HepG2 (cell line): ENCODE data around the gene RPL22L1. TPM values are rescaled to one million over a fixed set of nuclear protein-coding genes. Genes with fewer than 3 reads are reported as not detected.

Experiments used
- ATAC-seq: fragments of 200-7000 bp; cut with Tn5 transposase; 3 replicates; pipeline ENCODE4 v1.9.1; 2020; ENCODE audit warnings: mild to moderate bottlenecking, moderate library complexity
- BruUV-seq: library from RNA; stranded (reverse); fragments of 400-500 nt; replicated peaks from 2 replicates; lab custom pipeline; 2021; lab: Mats Ljungman, UMichigan
- CTCF ChIA-PET: fragments of 300-600 bp; formaldehyde crosslinking; extraction: SDS; loops from one replicate; lab custom pipeline; 2021; ENCODE audit warnings: low total read pairs, inconsistent platforms, low intra/inter-chr PET ratio; lab: Yijun Ruan, JAX
- POLR2A ChIA-PET: fragments of 350-600 bp; sonication (Branson Sonifier 250); formaldehyde crosslinking; loops from one replicate; lab custom pipeline; 2020; ENCODE audit warnings: antibody characterized with exemption, inconsistent platforms; lab: Yijun Ruan, JAX
- DNase-seq: peaks from one replicate; pipeline ENCODE4 v3.0.0-alpha.2; 2015; ENCODE audit warnings: low spot score
- FAIRE-seq: peaks from 3 replicates; lab custom pipeline; 2011; peaks lifted over from hg19 to GRCh38; lab: Jason Lieb, UNC
- H2AFZ ChIP-seq: one replicate; pipeline ENCODE4 v1.6.1; 2011; ENCODE audit warnings: low read length, inconsistent platforms
- H3K27ac ChIP-seq: fragments of 300-600 bp; 3 replicates; pipeline ENCODE4 v1.8.0; 2011; ENCODE audit warnings: mixed run types, mild to moderate bottlenecking, mixed read lengths, low read length, inconsistent platforms; ENCODE audit not compliant: insufficient read depth; ENCODE audit errors: extremely low read length
- H3K27me3 ChIP-seq, 2 experiments: fragments of 200-600 bp in 1 of 2; 2 replicates in 1 of 2; 3 replicates in 1 of 2; pipeline versions ENCODE4 v1.6.0 to v1.8.0; 2011; ENCODE audit warnings: low read length in 2 of 2, mild to moderate bottlenecking in 2 of 2, moderate library complexity in 2 of 2, inconsistent platforms in 1 of 2; ENCODE audit not compliant: insufficient read depth in 2 of 2, control insufficient read depth in 1 of 2
- H3K36me3 ChIP-seq, 2 experiments: fragments of 200-600 bp in 1 of 2; replicated peaks in 1 of 2; 2 replicates in 1 of 2; 3 replicates in 1 of 2; pipeline versions ENCODE4 v1.5.1 to v1.8.0; 2011; ENCODE audit warnings: low read length in 2 of 2, inconsistent platforms in 1 of 2; ENCODE audit not compliant: insufficient read depth in 2 of 2, control insufficient read depth in 1 of 2
- H3K4me1 ChIP-seq: 2 replicates; pipeline ENCODE4 v1.5.1; 2012; ENCODE audit warnings: low read length, inconsistent platforms; ENCODE audit not compliant: insufficient read depth
- H3K4me2 ChIP-seq: 2 replicates; pipeline ENCODE4 v1.6.0; 2011; ENCODE audit warnings: low read depth, low read length, inconsistent platforms
- H3K4me3 ChIP-seq, 3 experiments: fragments of 200-600 bp in 1 of 3; sonication (generic), shearing (Covaris generic) in 1 of 3; replicated peaks in 1 of 3; 2 replicates each; pipeline ENCODE4 v1.5.1; 2011 to 2016; ENCODE audit warnings: low read length in 3 of 3, inconsistent platforms in 2 of 3, low read depth in 2 of 3, mild to moderate bottlenecking in 2 of 3, control low read depth in 1 of 3, mixed read lengths in 1 of 3; ENCODE audit not compliant: insufficient read depth in 1 of 3
- H3K79me2 ChIP-seq: one replicate; pipeline ENCODE4 v1.6.1; 2011; ENCODE audit warnings: low read length, inconsistent platforms; ENCODE audit not compliant: insufficient read depth
- H3K9ac ChIP-seq: 2 replicates; pipeline ENCODE4 v1.6.0; 2011; ENCODE audit warnings: mild to moderate bottlenecking, low read depth, low read length, inconsistent platforms; ENCODE audit not compliant: insufficient read depth
- H3K9me3 ChIP-seq: 2 replicates; pipeline ENCODE4 v1.5.1; 2012; ENCODE audit warnings: mild to moderate bottlenecking, low read length
- H4K20me1 ChIP-seq: 2 replicates; pipeline ENCODE4 v1.6.0; 2011; ENCODE audit warnings: inconsistent platforms, mild to moderate bottlenecking, low read length, moderate library complexity; ENCODE audit not compliant: insufficient read depth
- ESRRA ChIP-seq: sonication (generic); formaldehyde crosslinking; IDR thresholded peaks from 2 replicates; pipeline ENCODE4 v1.5.1; 2020; ENCODE audit warnings: mild to moderate bottlenecking, low read depth, missing genetic modification reagents
- FOXK2 ChIP-seq: fragments of 450-650 bp; IDR thresholded peaks from 2 replicates; pipeline ENCODE4 v1.6.1; 2016
- MEIS2 ChIP-seq: sonication (generic); formaldehyde crosslinking; IDR thresholded peaks from 2 replicates; pipeline ENCODE4 v1.9.0; 2021; ENCODE audit warnings: mild to moderate bottlenecking, missing genetic modification reagents
- NFKB2 ChIP-seq: sonication (generic); formaldehyde crosslinking; IDR thresholded peaks from 2 replicates; pipeline ENCODE4 v1.4.0; 2020; ENCODE audit warnings: missing genetic modification reagents, borderline replicate concordance
- PHF21A ChIP-seq: sonication (generic); formaldehyde crosslinking; IDR thresholded peaks from 2 replicates; pipeline ENCODE4 v1.5.0; 2020; ENCODE audit warnings: mild to moderate bottlenecking, missing genetic modification reagents
- PPARG ChIP-seq: conservative IDR thresholded peaks from 2 replicates; pipeline ENCODE4 v1.6.1; 2016; ENCODE audit warnings: missing biosample characterization, missing genetic modification reagents
- PTBP1 ChIP-seq: fragments of 200-400 bp; formaldehyde crosslinking; IDR thresholded peaks from 2 replicates; pipeline ENCODE4 v1.6.1; 2018; ENCODE audit warnings: low read length, low read depth; ENCODE audit not compliant: poor library complexity, severe bottlenecking
- SNRNP70 ChIP-seq: fragments of 200-400 bp; formaldehyde crosslinking; IDR thresholded peaks from 2 replicates; pipeline ENCODE4 v1.6.1; 2017; ENCODE audit warnings: mild to moderate bottlenecking, low read depth, low read length, moderate library complexity
- SOX6 ChIP-seq, 2 experiments: fragments of 450-650 bp in 1 of 2; sonication (generic) in 1 of 2; formaldehyde crosslinking in 1 of 2; IDR thresholded peaks; 2 replicates each; pipeline versions ENCODE4 v1.4.0 to v1.6.1; 2017 to 2020; ENCODE audit warnings: antibody characterized with exemption in 1 of 2, mild to moderate bottlenecking in 1 of 2, missing genetic modification reagents in 1 of 2
- STAT5B ChIP-seq: sonication (generic); formaldehyde crosslinking; IDR thresholded peaks from 2 replicates; pipeline ENCODE4 v1.4.0; 2020; ENCODE audit warnings: missing genetic modification reagents
- SUZ12 ChIP-seq: fragments of 150-350 bp; IDR thresholded peaks from 2 replicates; pipeline ENCODE4 v1.6.1; 2014; ENCODE audit warnings: low read depth, low read length
- ZNF552 ChIP-seq: sonication (generic); formaldehyde crosslinking; IDR thresholded peaks from 2 replicates; pipeline ENCODE4 v1.9.0; 2022; ENCODE audit warnings: missing genetic modification reagents, mild to moderate bottlenecking, borderline replicate concordance
- ZNF569 ChIP-seq: sonication (generic); formaldehyde crosslinking; IDR thresholded peaks from 2 replicates; pipeline ENCODE4 v1.5.0; 2020; ENCODE audit warnings: mild to moderate bottlenecking, missing genetic modification reagents, moderate library complexity, borderline replicate concordance
- ZNF614 ChIP-seq: IDR thresholded peaks from 2 replicates; pipeline ENCODE4 v1.6.1; 2018; ENCODE audit warnings: missing biosample characterization, missing genetic modification reagents, inconsistent platforms, borderline replicate concordance
- ZNF670 ChIP-seq: sonication (generic); formaldehyde crosslinking; IDR thresholded peaks from 2 replicates; pipeline ENCODE4 v1.8.0; 2022; ENCODE audit warnings: mild to moderate bottlenecking, missing genetic modification reagents, borderline replicate concordance
- ZNF761 ChIP-seq: sonication (generic); formaldehyde crosslinking; conservative IDR thresholded peaks from 2 replicates; pipeline ENCODE4 v1.4.0; 2020; ENCODE audit warnings: mild to moderate bottlenecking, missing genetic modification reagents
- WGBS: methylation state at CpG from one replicate; pipeline ENCODE4 v1.1.6; 2017; ENCODE audit warnings: low lambda C conversion rate; 5-methylcytosine and 5-hydroxymethylcytosine counted together
- in situ Hi-C: cut with HindIII; loops from 2 replicates; pipeline ENCODE4 v1.10.0; 2017; ENCODE audit warnings: low pct_unique_long_range_greater_than_20kb; ENCODE audit not compliant: extremely low pct_ligation_motif_present
- intact Hi-C: fragments of 100-400 bp; cut with micrococcal nuclease; formaldehyde crosslinking; loops from one replicate; pipeline ENCODE4 v1.10.0; 2022; ENCODE audit not compliant: unreplicated experiment
- polyA plus RNA-seq, 8 experiments: library from polyadenylated mRNA; depleted of rRNA in 3 of 8; stranded (reverse) in 7 of 8; unstranded in 1 of 8; fragments of >200 nt; fragmentation: Illumina TruSeq in 4 of 8; extraction: Trizol in 4 of 8; gene quantifications; 2 replicates each; pipeline versions ENCODE4 v1.2.1 to v1.2.3, GENCODE V29; 2011 to 2016; ENCODE audit warnings: low read depth in 4 of 8, missing spikeins in 1 of 8, mixed read lengths in 1 of 8; ENCODE audit not compliant: insufficient read depth in 1 of 8
- total RNA-seq, 5 experiments: library from RNA; depleted of rRNA; stranded (reverse); fragments of >200 nt; fragmentation: Illumina TruSeq; extraction: Trizol; gene quantifications; 2 replicates each; pipeline ENCODE4 v1.2.3, GENCODE V29; 2016; ENCODE audit warnings: low read depth in 1 of 5
- TF ChIP-seq, protein P1 (sequence below): sonication (generic); formaldehyde crosslinking; IDR thresholded peaks from 2 replicates; pipeline ENCODE4 v1.8.1; 2023; ENCODE audit warnings: mild to moderate bottlenecking, moderate library complexity, missing genetic modification reagents
- TF ChIP-seq, protein P2 (sequence below): sonication (generic); formaldehyde crosslinking; IDR thresholded peaks from 2 replicates; pipeline ENCODE4 v1.8.1; 2023; ENCODE audit warnings: mild to moderate bottlenecking, missing genetic modification reagents, borderline replicate concordance
- TF ChIP-seq, protein P3 (sequence below): sonication (generic); formaldehyde crosslinking; IDR thresholded peaks from 2 replicates; pipeline ENCODE4 v1.4.0; 2020; ENCODE audit warnings: mild to moderate bottlenecking, low read depth, missing genetic modification reagents
- TF ChIP-seq, protein P4 (sequence below): sonication (generic); formaldehyde crosslinking; IDR thresholded peaks from 2 replicates; pipeline ENCODE4 v1.4.0; 2020; ENCODE audit warnings: mild to moderate bottlenecking, low read depth, missing genetic modification reagents

RPL22L1 gene
- total and polyA plus RNA-seq, 2 of the 13 experiments (the other 11 are each of a cell fraction or from before 2014, with no cell fraction given) = 42.7 to 152 TPM

DNA sequence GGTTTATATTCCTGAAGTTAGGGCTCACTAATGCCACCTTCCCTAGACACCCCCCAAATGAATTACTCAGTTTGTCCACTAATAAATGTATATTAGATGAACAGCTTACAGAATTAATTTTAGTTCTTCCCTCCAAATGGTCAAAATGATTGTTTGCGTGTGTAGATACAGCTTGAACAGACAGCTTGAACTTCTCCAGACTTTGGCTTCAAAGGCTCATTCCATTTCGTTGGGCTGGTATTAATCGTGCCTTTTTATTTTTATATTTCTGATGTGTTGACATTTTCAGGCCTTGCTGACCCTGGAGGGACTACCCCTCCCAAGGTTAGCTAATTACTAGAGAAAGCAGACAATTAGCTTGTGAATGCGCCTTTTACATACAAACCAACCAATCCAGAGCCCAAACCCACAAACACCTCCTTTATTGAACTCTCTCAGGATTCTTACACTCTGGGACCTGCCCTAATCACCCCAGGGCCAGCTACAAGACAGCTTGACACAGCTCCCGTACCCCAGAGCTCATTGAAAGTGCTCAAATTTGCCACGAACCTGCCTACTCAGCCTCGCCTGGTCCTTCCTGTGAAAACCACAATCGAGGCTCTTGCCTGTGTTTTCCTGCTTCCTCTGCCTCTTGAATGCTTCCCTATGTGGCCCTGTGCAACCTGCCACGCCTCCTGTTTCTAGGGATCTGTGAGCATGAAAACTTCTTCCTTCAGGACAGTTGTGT lies 40.3 kb downstream of the RPL22L1 start:
- H3K4me2 ChIP-seq = no peak overlapping the region
- TF ChIP-seq SOX6 (IDR thresholded peaks at IDR 0.05) (no peak), SOX6 (CRISPR knock-in tag; IDR thresholded peaks at IDR 0.05) (no peak), ZNF614 (no peak), SUZ12 (no peak), ZNF569 (CRISPR knock-in tag) (no peak), ZNF552 (CRISPR knock-in tag) (no peak), PPARG (CRISPR knock-in tag) (no peak), SNRNP70 (no peak), PHF21A (CRISPR knock-in tag) (no peak), MEIS2 (CRISPR knock-in tag) (no peak), ZNF761 (CRISPR knock-in tag) (no peak), STAT5B (CRISPR knock-in tag) (no peak), NFKB2 (CRISPR knock-in tag) (no peak), ESRRA (CRISPR knock-in tag) (no peak), PTBP1 (no peak), FOXK2 (no peak), ZNF670 (no peak)
- TF ChIP-seq, protein P1, sequence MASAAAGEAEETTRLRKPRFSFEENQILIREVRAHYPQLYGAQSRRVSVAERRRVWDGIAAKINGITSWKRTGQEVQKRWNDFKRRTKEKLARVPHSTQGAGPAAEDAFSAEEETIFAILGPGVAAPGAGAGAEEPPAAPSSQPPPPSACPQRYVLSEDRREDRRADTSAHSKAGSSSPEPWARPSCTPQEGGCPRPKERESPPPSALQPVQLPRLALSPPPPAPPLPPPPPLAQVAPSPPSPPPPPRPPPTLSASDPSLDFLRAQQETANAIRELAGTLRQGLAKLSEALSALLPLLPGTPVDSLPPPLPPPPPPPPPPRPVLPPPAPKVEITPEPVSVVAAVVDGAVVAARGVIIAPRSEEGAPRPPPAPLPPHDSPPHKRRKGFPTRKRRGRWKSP (CRISPR knock-in tag) = no peak
- TF ChIP-seq, protein P2, sequence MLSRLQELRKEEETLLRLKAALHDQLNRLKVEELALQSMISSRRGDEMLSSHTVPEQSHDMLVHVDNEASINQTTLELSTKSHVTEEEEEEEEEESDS (CRISPR knock-in tag) = no peak
- TF ChIP-seq, protein P3, sequence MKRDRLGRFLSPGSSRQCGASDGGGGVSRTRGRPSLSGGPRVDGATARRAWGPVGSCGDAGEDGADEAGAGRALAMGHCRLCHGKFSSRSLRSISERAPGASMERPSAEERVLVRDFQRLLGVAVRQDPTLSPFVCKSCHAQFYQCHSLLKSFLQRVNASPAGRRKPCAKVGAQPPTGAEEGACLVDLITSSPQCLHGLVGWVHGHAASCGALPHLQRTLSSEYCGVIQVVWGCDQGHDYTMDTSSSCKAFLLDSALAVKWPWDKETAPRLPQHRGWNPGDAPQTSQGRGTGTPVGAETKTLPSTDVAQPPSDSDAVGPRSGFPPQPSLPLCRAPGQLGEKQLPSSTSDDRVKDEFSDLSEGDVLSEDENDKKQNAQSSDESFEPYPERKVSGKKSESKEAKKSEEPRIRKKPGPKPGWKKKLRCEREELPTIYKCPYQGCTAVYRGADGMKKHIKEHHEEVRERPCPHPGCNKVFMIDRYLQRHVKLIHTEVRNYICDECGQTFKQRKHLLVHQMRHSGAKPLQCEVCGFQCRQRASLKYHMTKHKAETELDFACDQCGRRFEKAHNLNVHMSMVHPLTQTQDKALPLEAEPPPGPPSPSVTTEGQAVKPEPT (CRISPR knock-in tag) = no peak
- TF ChIP-seq, protein P4, sequence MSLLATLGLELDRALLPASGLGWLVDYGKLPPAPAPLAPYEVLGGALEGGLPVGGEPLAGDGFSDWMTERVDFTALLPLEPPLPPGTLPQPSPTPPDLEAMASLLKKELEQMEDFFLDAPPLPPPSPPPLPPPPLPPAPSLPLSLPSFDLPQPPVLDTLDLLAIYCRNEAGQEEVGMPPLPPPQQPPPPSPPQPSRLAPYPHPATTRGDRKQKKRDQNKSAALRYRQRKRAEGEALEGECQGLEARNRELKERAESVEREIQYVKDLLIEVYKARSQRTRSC = no peak
- TF ChIP-seq, all 625 proteins: peak for 0
- Histone ChIP-seq H2AFZ (no peak overlapping the region), H3K4me1 (no peaks in the 10 kb centered on the region), H3K27me3 (peaks cover 3 to 21% of the 10 kb centered on the region in 2 experiments; a peak in 3 of 5 replicates), H3K36me3 (no peaks in the 10 kb centered on the region), H3K79me2 (no peaks in the 10 kb centered on the region), H3K9me3 (no peaks in the 10 kb centered on the region), H3K27ac (no peak overlapping the region), H3K4me3 (no peak overlapping the region), H3K9ac (no peak overlapping the region), H4K20me1 (no peaks in the 10 kb centered on the region)
- in situ Hi-C loops = no loop called here
- intact Hi-C loops = no loop called here
- BruUV-seq = no TSS peak
- FAIRE-seq = no peak
- ChIA-PET POLR2A (no interaction called here), CTCF (no interaction called here)
- ATAC-seq = no peak
- 17% methylated on average over 9 of the region's 9 CpGs for WGBS
- DNase-seq = no peak
